Body of pancreas (tissue), 4 donors: ENCODE results near the gene IFNB1. TPM values are rescaled to one million over a fixed set of nuclear protein-coding genes. Genes with fewer than 3 reads are reported as not detected.

ENCODE experiments used
- ATAC-seq: fragments of 150-250 bp; one replicate; pipeline ENCODE4 v1.9.1; 2016
- DNase-seq, 4 donors: peaks; one replicate each; pipeline ENCODE4 v3.0.0-alpha.2; 2019
- H3K27ac ChIP-seq, 4 donors: fragments of 200-600 bp; sonication (generic); 1 replicate in 3 of 4; 2 replicates in 1 of 4; pipeline versions ENCODE4 v1.5.1 to v1.6.1; 2016 to 2019; ENCODE audit warnings: mild to moderate bottlenecking in 1 of 4, mixed read lengths in 1 of 4, moderate library complexity in 1 of 4
- H3K27me3 ChIP-seq, 2 donors: fragments of 200-600 bp; sonication (generic); one replicate each; pipeline ENCODE4 v1.6.0; 2016; ENCODE audit warnings: mild to moderate bottlenecking in 1 of 2
- H3K36me3 ChIP-seq, 2 donors: fragments of 200-600 bp; sonication (generic); replicated peaks in 1 of 2; 2 replicates each; pipeline ENCODE4 v1.5.1; 2016; ENCODE audit warnings: low read depth in 2 of 2; ENCODE audit not compliant: insufficient read depth in 1 of 2
- H3K4me1 ChIP-seq: fragments of 200-600 bp; sonication (generic); one replicate; pipeline ENCODE4 v1.6.0; 2016
- H3K4me3 ChIP-seq, 2 donors: fragments of 200-600 bp; sonication (generic); 1 replicate in 1 of 2; 2 replicates in 1 of 2; pipeline ENCODE4 v1.5.1; 2016 to 2019
- H3K9me3 ChIP-seq, 3 donors: fragments of 200-600 bp; sonication (generic); 1 replicate in 2 of 3; 2 replicates in 1 of 3; pipeline ENCODE4 v1.5.1; 2016
- POLR2A ChIP-seq, 3 donors: fragments of 450-650 bp; IDR thresholded peaks; one replicate each; pipeline ENCODE4 v1.6.1; 2016; ENCODE audit warnings: antibody characterized with exemption in 3 of 3, mild to moderate bottlenecking in 2 of 3
- WGBS, 2 donors: methylation state at CpG; one replicate each; pipeline ENCODE4 v1.1.5; 2017; 5-methylcytosine and 5-hydroxymethylcytosine counted together
- intact Hi-C: fragments of 100-400 bp; cut with DNase I; formaldehyde crosslinking; loops from one replicate; pipeline ENCODE4 v1.15.1; 2023
- total RNA-seq, 2 donors: library from RNA; depleted of rRNA; stranded (reverse); fragments of >200 nt; gene quantifications; one replicate each; pipeline ENCODE4 v1.1.0, GENCODE V29; 2016
- TF ChIP-seq, protein P1 (sequence below), 7 experiments: fragments of 450-650 bp in 4 of 7; fragments of 200-600 bp in 3 of 7; sonication (generic) in 3 of 7; IDR thresholded peaks; one replicate each; pipeline ENCODE4 v1.5.1; 2016 to 2019; ENCODE audit warnings: antibody characterized with exemption in 7 of 7

IFNB1 gene
- total RNA-seq, 2 donors from 2014 or later, result not detected

DNA sequence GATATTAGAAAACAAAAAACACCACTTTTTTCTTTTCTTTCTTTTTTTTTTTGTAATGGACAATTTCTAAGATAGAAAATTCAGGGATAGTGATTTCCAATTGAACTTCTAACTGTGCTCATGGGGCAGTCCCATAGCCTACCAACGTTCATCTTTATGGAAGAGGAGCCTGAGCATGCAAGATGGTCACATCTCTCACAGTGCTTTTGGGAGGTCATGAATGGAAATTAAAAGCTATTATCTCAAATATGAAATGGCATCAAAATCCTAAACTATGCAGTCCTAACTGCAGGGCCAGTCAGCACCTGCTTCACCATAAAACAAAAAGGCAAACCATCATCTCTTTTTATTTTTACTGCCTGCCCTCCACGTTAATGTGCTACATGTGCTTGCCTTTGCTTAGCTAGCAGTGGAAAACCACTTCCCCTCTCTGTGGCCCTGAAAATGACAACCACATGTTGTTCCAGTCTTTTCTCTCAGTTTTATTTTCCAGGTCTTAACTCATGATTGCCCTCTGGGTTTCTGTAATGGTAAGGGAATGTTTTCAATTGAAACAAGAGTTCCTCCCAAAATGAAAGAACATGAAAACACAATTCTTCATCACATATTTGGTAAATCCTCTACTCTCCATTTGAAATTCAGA, 16.7 kb downstream of the IFNB1 start:
- Histone ChIP-seq H3K36me3 (no peaks in the 10 kb centered on the region), H3K4me1 (no peaks in the 10 kb centered on the region), H3K27ac (no peak overlapping the region), H3K9me3 (no peaks in the 10 kb centered on the region), H3K27me3 (no peaks in the 10 kb centered on the region), H3K4me3 (no peak overlapping the region)
- DNase-seq, result no peak
- ATAC-seq, result no peak
- 46 to 59% methylated on average over 2 of the region's 2 CpGs for WGBS, 2 donors
- intact Hi-C loops, result no loop called here
- TF ChIP-seq, protein P1, sequence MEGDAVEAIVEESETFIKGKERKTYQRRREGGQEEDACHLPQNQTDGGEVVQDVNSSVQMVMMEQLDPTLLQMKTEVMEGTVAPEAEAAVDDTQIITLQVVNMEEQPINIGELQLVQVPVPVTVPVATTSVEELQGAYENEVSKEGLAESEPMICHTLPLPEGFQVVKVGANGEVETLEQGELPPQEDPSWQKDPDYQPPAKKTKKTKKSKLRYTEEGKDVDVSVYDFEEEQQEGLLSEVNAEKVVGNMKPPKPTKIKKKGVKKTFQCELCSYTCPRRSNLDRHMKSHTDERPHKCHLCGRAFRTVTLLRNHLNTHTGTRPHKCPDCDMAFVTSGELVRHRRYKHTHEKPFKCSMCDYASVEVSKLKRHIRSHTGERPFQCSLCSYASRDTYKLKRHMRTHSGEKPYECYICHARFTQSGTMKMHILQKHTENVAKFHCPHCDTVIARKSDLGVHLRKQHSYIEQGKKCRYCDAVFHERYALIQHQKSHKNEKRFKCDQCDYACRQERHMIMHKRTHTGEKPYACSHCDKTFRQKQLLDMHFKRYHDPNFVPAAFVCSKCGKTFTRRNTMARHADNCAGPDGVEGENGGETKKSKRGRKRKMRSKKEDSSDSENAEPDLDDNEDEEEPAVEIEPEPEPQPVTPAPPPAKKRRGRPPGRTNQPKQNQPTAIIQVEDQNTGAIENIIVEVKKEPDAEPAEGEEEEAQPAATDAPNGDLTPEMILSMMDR (IDR thresholded peaks at IDR 0.05), result no peak
- TF ChIP-seq POLR2A (IDR thresholded peaks at IDR 0.05), result no peak

DNA sequence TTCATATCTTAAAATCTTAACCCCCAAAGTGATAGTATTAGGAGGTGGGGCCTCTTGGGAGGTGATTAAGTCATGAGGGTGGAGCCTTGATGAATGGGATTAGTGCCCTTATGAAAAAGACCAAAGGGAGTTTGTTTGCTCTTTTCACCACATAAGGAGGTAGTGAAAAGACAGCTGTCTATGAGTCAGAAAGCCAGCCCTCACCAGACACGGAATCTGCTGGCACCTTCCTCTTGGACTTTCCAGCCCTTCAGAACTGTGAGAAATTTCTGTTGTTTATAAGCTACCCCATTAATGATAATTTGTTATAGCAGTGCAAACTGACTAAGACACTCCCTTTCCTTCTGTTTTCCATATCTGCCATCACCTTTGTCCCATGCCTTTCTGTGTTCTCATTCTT, 20.8 kb downstream of the IFNB1 start:
- Histone ChIP-seq H3K4me1 (no peaks in the 10 kb centered on the region), H3K9me3 (no peaks in the 10 kb centered on the region), H3K27me3 (no peaks in the 10 kb centered on the region), H3K4me3 (no peak overlapping the region), H3K36me3 (no peaks in the 10 kb centered on the region), H3K27ac (no peak overlapping the region)
- TF ChIP-seq POLR2A (IDR thresholded peaks at IDR 0.05), result no peak
- TF ChIP-seq, protein P1 (IDR thresholded peaks at IDR 0.05), result no peak
- ATAC-seq (no peak), DNase-seq (no peak)
- intact Hi-C loops, result no loop called here
- WGBS, 2 donors, result 36 to 53% methylated on average over 1 of the region's 1 CpG

DNA sequence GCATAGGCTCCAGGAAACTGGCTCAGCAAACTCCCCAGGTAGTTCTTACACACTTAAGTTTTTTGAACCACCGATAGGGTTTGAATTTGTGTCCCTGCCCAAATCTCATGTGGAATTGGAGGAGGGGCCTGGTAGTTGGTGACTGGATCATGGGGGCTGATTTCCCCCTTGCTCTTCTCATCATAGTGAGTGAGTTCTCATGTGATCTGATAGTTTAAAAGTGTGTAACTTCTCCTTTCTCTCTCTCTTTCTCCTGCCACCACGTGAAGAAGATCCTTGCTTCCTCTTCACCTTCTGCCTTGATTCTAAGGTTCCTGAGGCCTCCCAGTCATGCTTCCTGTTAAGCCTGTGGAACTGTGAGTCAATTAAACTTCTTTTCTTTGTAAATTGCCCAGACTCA, 23.9 kb downstream of the IFNB1 start:
- no peak overlapping the region for H3K4me3 ChIP-seq
- no peaks in the 10 kb centered on the region for H3K4me1 ChIP-seq
- WGBS, 2 donors, result 31 to 58% methylated on average over 2 of the region's 2 CpGs
- no peaks in the 10 kb centered on the region for H3K9me3 ChIP-seq
- no peaks in the 10 kb centered on the region for H3K27me3 ChIP-seq
- DNase-seq, result no peak
- no peaks in the 10 kb centered on the region for H3K36me3 ChIP-seq
- no peak overlapping the region for H3K27ac ChIP-seq
- TF ChIP-seq POLR2A (IDR thresholded peaks at IDR 0.05), result no peak
- TF ChIP-seq, protein P1 (IDR thresholded peaks at IDR 0.05), result no peak
- intact Hi-C loops, result no loop called here
- no peak for ATAC-seq

DNA sequence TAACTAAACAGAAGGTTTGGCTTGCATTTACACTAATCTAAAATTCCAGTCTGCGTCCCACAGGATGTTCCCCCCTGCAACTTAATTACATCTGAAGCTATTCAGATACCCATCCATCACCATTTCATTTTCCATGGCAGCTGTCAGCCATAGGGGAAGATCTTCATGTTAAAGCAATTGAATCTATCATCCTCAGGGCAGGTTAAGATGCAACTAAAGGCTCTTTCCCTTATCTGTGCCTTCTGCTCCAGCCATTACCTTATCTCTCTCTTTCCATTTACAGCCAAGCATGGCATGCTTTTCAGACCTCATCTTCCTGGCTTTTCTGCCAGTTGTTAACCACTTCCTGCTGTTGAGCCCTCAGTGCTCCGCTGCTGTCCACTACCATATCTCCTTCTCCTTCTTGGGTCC, 30.5 kb downstream of the IFNB1 start:
- no peaks in the 10 kb centered on the region for H3K4me1 ChIP-seq
- ATAC-seq, result no peak
- H3K9me3 ChIP-seq, result no peaks in the 10 kb centered on the region
- DNase-seq, result no peak
- no peak overlapping the region for H3K4me3 ChIP-seq
- no peaks in the 10 kb centered on the region for H3K27me3 ChIP-seq
- 75 to 80% methylated on average over 2 of the region's 2 CpGs for WGBS, 2 donors
- no peak for TF ChIP-seq POLR2A (IDR thresholded peaks at IDR 0.05)
- TF ChIP-seq, protein P1 (IDR thresholded peaks at IDR 0.05), result no peak
- H3K27ac ChIP-seq, result no peak overlapping the region
- no peaks in the 10 kb centered on the region for H3K36me3 ChIP-seq
- intact Hi-C loops, result no loop called here

DNA sequence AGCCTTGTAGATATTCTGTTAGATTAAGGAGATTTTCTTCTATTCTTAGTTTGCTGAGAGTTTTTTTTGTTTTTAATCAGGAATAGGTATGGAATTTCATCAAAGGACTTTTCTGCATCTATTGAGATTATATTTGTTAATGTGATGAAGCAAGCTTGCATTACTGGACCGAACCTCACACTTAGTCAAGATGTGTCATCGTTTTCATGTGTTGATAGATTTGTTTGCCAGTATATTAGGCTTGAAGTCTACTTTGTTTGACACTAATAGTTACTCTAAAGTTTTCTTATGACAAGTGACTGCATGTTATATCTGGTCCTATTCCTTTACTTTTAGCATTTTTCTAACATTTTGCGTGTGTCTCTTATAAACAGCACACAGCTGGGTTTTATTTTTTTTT, 33.9 kb downstream of the IFNB1 start:
- no peak for DNase-seq
- H3K9me3 ChIP-seq, result no peaks in the 10 kb centered on the region
- H3K4me1 ChIP-seq, result no peaks in the 10 kb centered on the region
- intact Hi-C loops, result no loop called here
- TF ChIP-seq POLR2A (IDR thresholded peaks at IDR 0.05), result no peak
- TF ChIP-seq, protein P1 (IDR thresholded peaks at IDR 0.05), result no peak
- no peak overlapping the region for H3K4me3 ChIP-seq
- ATAC-seq, result no peak
- H3K27ac ChIP-seq, result no peak overlapping the region
- WGBS, 2 donors, result 74 to 85% methylated on average over 3 of the region's 3 CpGs
- H3K27me3 ChIP-seq, result no peaks in the 10 kb centered on the region
- H3K36me3 ChIP-seq, result no peaks in the 10 kb centered on the region
